Erythroblast (primary cell): ENCODE measurements around the gene OLFM3.

Experiments
- DNase-seq, 2 experiments: peaks; one replicate each; lab custom pipeline; 2025; lab: John Stamatoyannopoulos, UW
- GATA1 ChIP-seq: IDR thresholded peaks from 2 replicates; pipeline ENCODE4 v1.6.1; 2011; ENCODE audit warnings: low read depth, mild to moderate bottlenecking, control low read depth, low read length, moderate library complexity
- POLR2A ChIP-seq: IDR thresholded peaks from 2 replicates; pipeline ENCODE4 v1.6.1; 2011; ENCODE audit warnings: mild to moderate bottlenecking, low read length

The OLFM3 gene

GRCh38 chr1:101928829-101929228 lies 67.9 kb downstream of the OLFM3 start:
- no peak for TF ChIP-seq POLR2A
- no peak for TF ChIP-seq GATA1
- DNase-seq, result no peak

DNA sequence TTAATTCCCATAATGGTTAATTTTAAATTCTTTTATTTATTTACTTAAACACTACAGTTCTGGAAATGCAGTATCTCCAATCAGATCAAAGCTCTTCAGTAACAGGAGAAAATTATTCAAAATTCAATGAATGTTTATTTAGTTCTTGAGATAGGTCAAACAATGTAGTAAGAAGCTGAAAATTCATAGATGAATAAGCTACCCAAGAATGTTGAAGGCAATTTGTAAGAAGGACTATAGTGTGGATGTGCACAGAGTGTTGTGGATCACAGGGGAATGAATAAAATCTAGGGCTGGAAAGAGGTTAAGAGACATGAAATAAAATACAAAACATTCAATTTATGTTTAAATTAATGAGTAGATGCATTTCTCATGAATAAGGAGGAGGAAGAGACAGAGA lies 72.0 kb downstream of the OLFM3 start:
- TF ChIP-seq POLR2A, result no peak
- TF ChIP-seq GATA1, result no peak
- no peak for DNase-seq

DNA sequence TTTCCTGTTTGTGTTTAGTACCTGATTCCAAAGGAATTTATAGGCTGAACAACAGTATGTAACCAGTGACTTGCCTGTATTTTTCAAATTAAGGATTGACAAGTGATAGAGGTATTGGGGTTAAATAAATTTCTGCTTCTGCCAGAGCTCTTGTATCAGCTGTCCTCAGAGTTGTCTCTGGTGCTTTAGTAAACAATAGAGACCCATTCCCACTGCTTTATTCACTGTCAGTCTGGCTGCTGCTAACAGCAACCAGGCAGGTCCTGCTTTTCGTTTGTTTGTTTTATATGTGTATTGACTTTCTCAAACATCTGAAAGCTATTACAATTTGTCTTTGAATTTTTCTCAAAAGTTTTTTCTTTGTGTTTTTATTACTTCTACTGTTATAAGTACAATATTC lies 76.1 kb downstream of the OLFM3 start:
- DNase-seq, result no peak
- no peak for TF ChIP-seq POLR2A
- TF ChIP-seq GATA1, result no peak

DNA sequence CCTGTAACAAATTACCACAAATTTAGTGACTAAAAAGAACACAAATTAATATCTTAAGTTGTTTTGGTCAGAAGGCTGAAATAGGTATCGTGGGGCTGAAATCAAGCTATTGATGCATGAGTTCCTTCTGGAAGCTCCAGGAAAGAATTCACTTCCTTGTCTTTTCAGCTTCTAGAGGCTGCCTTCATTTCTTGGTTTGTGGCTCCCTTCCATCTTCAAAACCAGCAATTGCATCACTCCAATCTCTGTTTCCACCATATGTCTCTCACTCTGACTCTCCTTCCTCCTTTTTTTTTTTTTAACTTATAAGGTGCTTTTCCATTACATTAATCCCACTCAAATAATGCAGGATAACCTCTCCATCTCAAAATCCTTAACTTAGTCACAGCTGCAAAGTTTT lies 78.4 kb downstream of the OLFM3 start:
- TF ChIP-seq POLR2A (no peak), GATA1 (no peak)
- DNase-seq, result no peak

DNA sequence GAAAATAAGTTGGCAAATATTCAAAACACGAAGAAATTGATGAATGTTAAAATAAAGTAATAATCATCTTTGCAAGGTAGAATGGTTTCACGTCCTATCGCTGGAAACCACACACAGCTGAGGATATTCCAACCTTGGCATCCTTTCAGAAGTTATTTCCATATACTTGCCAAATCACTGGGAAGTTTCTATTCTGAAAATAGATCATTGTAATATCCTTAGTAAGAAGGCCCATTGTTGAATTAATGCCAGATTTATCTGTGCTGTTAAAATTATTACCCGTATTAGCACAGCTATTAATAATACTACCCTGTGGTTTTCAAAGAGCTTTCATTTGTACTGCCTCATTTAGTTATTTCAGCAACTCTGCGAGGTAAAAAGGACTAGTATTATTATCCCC lies 81.1 kb downstream of the OLFM3 start:
- no peak for TF ChIP-seq GATA1
- TF ChIP-seq POLR2A, result no peak

DNA sequence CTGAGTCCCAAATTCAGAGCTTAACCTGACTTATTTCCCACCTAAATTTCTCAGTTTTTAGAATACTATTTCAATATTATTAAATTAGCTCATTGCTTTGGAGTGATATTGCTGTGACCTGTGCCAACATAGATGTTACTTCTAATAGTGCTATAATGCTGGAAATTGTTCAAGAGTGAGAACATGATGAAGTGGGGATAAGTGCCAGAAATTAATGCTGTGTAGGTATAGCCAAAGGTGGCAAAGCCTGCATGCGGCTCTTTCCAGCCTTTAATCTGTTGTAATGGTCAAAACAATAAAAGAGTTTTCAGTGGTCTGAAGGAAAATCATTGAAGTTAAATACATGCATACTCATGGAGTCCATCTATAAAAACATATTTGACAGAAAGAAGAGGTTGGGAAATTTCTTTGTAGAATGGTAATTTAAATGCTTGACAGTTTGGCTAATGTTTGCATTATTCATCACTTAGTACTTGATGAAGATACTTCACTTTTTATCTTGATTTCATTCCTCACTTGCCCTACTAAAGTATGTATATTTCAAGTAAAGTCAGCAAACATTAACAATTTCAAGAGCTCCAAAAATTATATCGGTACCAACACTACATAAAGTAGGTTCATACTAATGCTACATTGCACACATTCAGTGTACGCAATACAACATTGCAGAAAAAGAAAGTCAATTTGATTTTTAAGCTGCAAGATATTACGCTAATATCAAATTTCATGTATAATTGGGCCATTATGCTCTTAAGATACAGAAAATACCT lies 82.1 kb downstream of the OLFM3 start:
- TF ChIP-seq POLR2A, result no peak
- TF ChIP-seq GATA1, result no peak
- DNase-seq, result no peak

More for the DNA sequence above, 81.1 kb downstream of the OLFM3 start:
- no peak for DNase-seq

- no peak for DNase-seq
- TF ChIP-seq GATA1 (no peak), POLR2A (no peak)
These were observed 84.8 kb downstream of the OLFM3 start for GRCh38 chr1:101911894-101912293.

GRCh38 chr1:101908980-101909379 lies 87.7 kb downstream of the OLFM3 start:
- TF ChIP-seq POLR2A (no peak), GATA1 (no peak)
- DNase-seq, result no peak

DNA sequence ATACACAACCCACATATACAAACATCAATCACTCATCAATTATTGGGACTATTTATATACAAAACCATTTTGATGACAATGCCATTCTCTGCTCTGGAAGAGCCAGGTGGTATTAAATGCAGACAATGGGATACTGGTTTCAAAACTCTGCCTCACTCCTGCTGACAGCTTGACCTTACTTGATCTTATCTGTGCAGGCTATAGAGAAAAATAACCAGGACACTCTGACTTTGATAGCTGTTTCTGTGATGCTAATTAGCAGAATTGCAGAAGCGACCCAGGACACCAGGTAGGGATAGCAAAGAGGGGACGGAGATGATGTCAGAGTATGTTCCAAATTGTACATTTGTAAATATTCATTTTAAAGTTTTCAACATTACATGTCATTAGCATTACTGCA lies 89.5 kb downstream of the OLFM3 start:
- TF ChIP-seq GATA1, result no peak
- TF ChIP-seq POLR2A, result no peak
- DNase-seq, result no peak

DNA sequence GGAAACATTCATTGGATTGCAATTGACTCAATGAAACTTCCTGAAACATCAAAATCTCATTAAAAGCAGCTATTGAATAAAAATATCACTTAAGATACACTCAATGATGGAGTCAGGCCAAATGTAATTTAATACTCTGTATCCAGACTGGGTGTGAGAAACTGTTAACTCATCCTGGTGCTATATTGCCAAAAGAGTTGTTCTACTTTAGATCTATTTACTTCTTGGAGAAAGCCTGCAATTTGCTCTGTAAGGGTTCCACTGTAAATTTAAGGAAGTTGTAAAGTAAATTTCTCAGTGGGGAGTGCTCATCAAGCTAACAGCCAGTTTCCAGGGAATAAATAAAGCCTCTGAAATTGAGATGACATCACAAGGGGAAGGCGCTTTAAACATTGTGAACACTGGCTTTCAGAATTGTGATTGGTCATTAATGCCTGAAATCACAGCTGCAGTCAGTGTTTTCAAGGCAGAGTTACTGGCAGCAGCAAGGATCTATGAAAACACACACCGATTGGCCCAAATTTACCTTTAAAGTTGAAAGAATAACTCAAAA lies 91.4 kb downstream of the OLFM3 start:
- no peak for TF ChIP-seq GATA1
- TF ChIP-seq POLR2A, result no peak

GRCh38 chr1:101902199-101902598 lies 94.5 kb downstream of the OLFM3 start:
- DNase-seq, result no peak
- TF ChIP-seq POLR2A (no peak), GATA1 (no peak)

More for the DNA sequence above, 91.4 kb downstream of the OLFM3 start:
- no peak for DNase-seq

DNA sequence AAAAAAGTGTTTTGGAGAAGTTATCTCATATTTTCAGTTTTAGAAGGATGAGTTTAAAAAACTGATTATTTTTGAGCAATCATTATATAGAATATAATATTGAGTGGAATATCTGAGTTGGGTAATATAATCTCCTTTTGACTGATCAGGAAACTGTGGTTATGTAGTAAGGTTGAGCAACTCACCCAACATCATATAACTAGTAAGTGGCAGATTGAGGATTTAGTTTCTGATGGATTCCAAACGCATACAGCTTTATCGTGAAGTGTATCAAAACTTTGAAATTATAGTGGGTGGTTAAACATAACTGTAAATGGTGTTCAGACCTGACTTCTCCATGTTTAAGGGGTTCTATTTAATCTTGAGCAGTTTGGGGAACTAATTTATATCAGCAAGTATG lies 98.6 kb downstream of the OLFM3 start:
- TF ChIP-seq GATA1 (no peak), POLR2A (no peak)

DNA sequence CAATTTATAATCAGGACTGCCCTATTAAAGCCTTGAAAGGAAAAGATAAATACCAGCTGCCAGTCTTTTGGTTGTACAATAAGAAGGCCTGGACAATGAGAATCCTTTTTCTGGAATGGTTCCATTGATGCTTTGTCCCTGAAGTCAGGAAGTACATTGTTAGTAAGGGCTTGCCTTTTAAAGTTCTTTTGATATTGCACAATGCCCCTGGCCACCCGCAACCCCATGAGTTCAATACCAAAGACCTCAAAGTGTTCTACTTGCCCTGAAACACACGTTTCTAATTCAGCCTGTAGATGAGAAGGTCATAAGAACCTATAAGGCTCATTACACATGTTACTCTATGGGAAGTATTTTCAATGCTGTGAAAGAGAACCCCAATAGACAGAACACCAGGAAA lies 112.1 kb downstream of the OLFM3 start:
- TF ChIP-seq POLR2A (no peak), GATA1 (no peak)
- no peak for DNase-seq

More for the DNA sequence above, 98.6 kb downstream of the OLFM3 start:
- DNase-seq, result no peak

DNA sequence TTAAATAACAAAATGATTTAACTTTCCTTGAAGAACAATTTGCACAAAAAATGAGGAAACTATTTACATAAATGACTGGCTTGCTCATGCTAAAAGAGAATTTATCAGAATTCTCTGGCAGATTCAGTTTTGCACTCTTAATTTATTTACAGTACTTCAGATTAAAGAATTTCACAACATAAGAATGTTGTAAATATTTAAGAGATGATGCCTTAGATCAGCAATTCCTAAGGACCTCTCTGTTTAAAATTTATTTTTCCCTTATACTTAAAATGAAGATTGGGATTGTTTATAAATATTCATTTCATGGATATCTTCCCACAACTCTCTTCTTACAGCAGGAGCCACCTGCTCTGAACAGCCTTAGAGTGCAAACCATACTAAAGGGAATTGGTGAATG lies 120.8 kb downstream of the OLFM3 start:
- TF ChIP-seq GATA1 (no peak), POLR2A (no peak)
- no peak for DNase-seq

GRCh38 chr1:101873672-101874071 lies 123.1 kb downstream of the OLFM3 start:
- DNase-seq, result no peak
- TF ChIP-seq GATA1 (no peak), POLR2A (no peak)
